Endothelial cell of umbilical vein (primary cell): ENCODE measurements around the gene FHOD3. TPM values are rescaled to one million over a fixed set of nuclear protein-coding genes. Genes with fewer than 3 reads are reported as not detected.

Source experiments
- BruUV-seq: library from RNA; stranded (reverse); fragments of 400-500 nt; replicated peaks from 2 replicates; lab custom pipeline; 2021; lab: Mats Ljungman, UMichigan
- CTCF ChIA-PET: fragments of 300-600, 350-600 bp; sonication (Branson Sonifier 250); formaldehyde crosslinking; loops from one replicate; lab custom pipeline; 2021; ENCODE audit warnings: antibody characterized with exemption, inconsistent platforms; lab: Charles Lee
- POLR2A ChIA-PET: fragments of 300-600, 350-600 bp; sonication (Branson Sonifier 250); formaldehyde crosslinking; loops from one replicate; lab custom pipeline; 2021; ENCODE audit warnings: antibody characterized with exemption, inconsistent platforms; lab: Charles Lee
- DNase-seq: peaks from one replicate; pipeline ENCODE4 v3.0.0-alpha.2; 2011; ENCODE audit warnings: low read depth, low spot score
- FAIRE-seq: peaks from 2 replicates; lab custom pipeline; 2011; peaks lifted over from hg19 to GRCh38; lab: Jason Lieb, UNC
- H2AFZ ChIP-seq: 2 replicates; pipeline ENCODE4 v1.6.0; 2012; ENCODE audit warnings: low read depth, low read length, control low read depth, inconsistent platforms
- H3K27ac ChIP-seq: 2 replicates; pipeline ENCODE4 v1.5.1; 2011; ENCODE audit warnings: low read depth, mild to moderate bottlenecking, control low read depth, low read length, moderate library complexity; ENCODE audit not compliant: insufficient read depth
- H3K27me3 ChIP-seq, 2 experiments: 2 replicates each; pipeline versions ENCODE4 v1.6.0 to v1.6.1; 2011; ENCODE audit warnings: low read length in 2 of 2, mixed read lengths in 1 of 2; ENCODE audit not compliant: control insufficient read depth in 2 of 2, insufficient read depth in 2 of 2
- H3K36me3 ChIP-seq, 2 experiments: 2 replicates in 1 of 2; 3 replicates in 1 of 2; pipeline ENCODE4 v1.5.1; 2011; ENCODE audit warnings: low read length in 2 of 2, mild to moderate bottlenecking in 1 of 2, moderate library complexity in 1 of 2; ENCODE audit not compliant: control insufficient read depth in 2 of 2, insufficient read depth in 2 of 2; ENCODE audit errors: extremely low read depth in 1 of 2
- H3K4me1 ChIP-seq: 3 replicates; pipeline ENCODE4 v1.5.1; 2011; ENCODE audit warnings: mild to moderate bottlenecking, low read length; ENCODE audit not compliant: control insufficient read depth, insufficient read depth; ENCODE audit errors: extremely low read depth
- H3K4me2 ChIP-seq: 2 replicates; pipeline ENCODE4 v1.6.1; 2011; ENCODE audit warnings: low read length, control low read depth, mixed read lengths; ENCODE audit not compliant: insufficient read depth
- H3K4me3 ChIP-seq, 3 experiments: fragments of 200-600 bp in 1 of 3; sonication (generic), shearing (Covaris generic) in 1 of 3; replicated peaks in 1 of 3; 2 replicates each; pipeline ENCODE4 v1.5.1; 2011 to 2016; ENCODE audit warnings: control low read depth in 3 of 3, low read length in 3 of 3, mild to moderate bottlenecking in 2 of 3, inconsistent platforms in 1 of 3, low read depth in 1 of 3, moderate library complexity in 1 of 3; ENCODE audit not compliant: insufficient read depth in 1 of 3
- H3K79me2 ChIP-seq: 2 replicates; pipeline ENCODE4 v1.6.0; 2012; ENCODE audit warnings: low read length, inconsistent platforms; ENCODE audit not compliant: control insufficient read depth, insufficient read depth
- H3K9ac ChIP-seq: replicated peaks from 2 replicates; pipeline ENCODE3; 2011; ENCODE audit warnings: low read length, control low read depth; ENCODE audit not compliant: insufficient read depth; ENCODE audit errors: extremely low read depth
- H3K9me1 ChIP-seq: replicated peaks from 3 replicates; pipeline ENCODE4 v1.6.0; 2011; ENCODE audit warnings: mild to moderate bottlenecking, low read length; ENCODE audit not compliant: control insufficient read depth, insufficient read depth; ENCODE audit errors: extremely low read depth
- H3K9me3 ChIP-seq: replicated peaks from 2 replicates; pipeline ENCODE4 v1.5.1; 2012; ENCODE audit warnings: low read length, inconsistent platforms; ENCODE audit not compliant: control insufficient read depth, insufficient read depth
- H4K20me1 ChIP-seq: replicated peaks from 2 replicates; pipeline ENCODE3; 2011; ENCODE audit warnings: mild to moderate bottlenecking, low read length; ENCODE audit not compliant: control insufficient read depth, insufficient read depth; ENCODE audit errors: extremely low read depth
- EZH2 ChIP-seq: IDR thresholded peaks from 2 replicates; pipeline ENCODE4 v1.6.1; 2012; ENCODE audit warnings: borderline replicate concordance, low read depth, mild to moderate bottlenecking, moderate library complexity, low read length, inconsistent platforms; ENCODE audit not compliant: severe bottlenecking
- FOS ChIP-seq: IDR thresholded peaks from 2 replicates; pipeline ENCODE4 v1.6.1; 2011; ENCODE audit warnings: mild to moderate bottlenecking, low read length, moderate library complexity, borderline replicate concordance; ENCODE audit not compliant: insufficient read depth
- GATA2 ChIP-seq: IDR thresholded peaks from 2 replicates; pipeline ENCODE4 v1.7.0; 2011; ENCODE audit warnings: low read depth, mild to moderate bottlenecking, moderate library complexity, mixed read lengths, low read length; ENCODE audit not compliant: insufficient read length, insufficient read depth
- MAX ChIP-seq: IDR thresholded peaks from 2 replicates; pipeline ENCODE4 v1.6.1; 2011; ENCODE audit not compliant: insufficient read depth, insufficient read length
- MYC ChIP-seq: IDR thresholded peaks from one replicate; pipeline ENCODE4 v1.6.1; 2011; ENCODE audit warnings: mild to moderate bottlenecking, low read depth, low read length
- POLR2A ChIP-seq: IDR thresholded peaks from 2 replicates; pipeline ENCODE4 v1.6.1; 2012; ENCODE audit warnings: low read depth, mild to moderate bottlenecking, control low read depth, low read length
- POLR2AphosphoS5 ChIP-seq: IDR thresholded peaks from 2 replicates; pipeline ENCODE4 v1.6.1; 2012; ENCODE audit warnings: low read depth, mild to moderate bottlenecking, control low read depth, low read length, moderate library complexity; ENCODE audit not compliant: insufficient read depth
- dilution Hi-C: fragments of 300-500 bp; cut with MboI; formaldehyde crosslinking; loops from one replicate; pipeline ENCODE4 v1.15.0; 2019; ENCODE audit warnings: low sequenced_read_pairs; ENCODE audit not compliant: extremely low pct_ligation_motif_present
- intact Hi-C: fragments of 100-400 bp; cut with micrococcal nuclease; formaldehyde crosslinking; loops from one replicate; pipeline ENCODE4 v1.10.0; 2022
- polyA plus RNA-seq, 4 experiments: library from polyadenylated mRNA; depleted of rRNA in 3 of 4; stranded (reverse) in 3 of 4; unstranded in 1 of 4; fragments of >200 nt; gene quantifications; 2 replicates each; pipeline versions ENCODE4 v1.2.1 to v1.2.3, GENCODE V29; 2011 to 2012; ENCODE audit warnings: missing spikeins in 1 of 4
- total RNA-seq: library from RNA; stranded (reverse); gene quantifications from 2 replicates; pipeline ENCODE4 v1.2.3, GENCODE V29; 2021
- TF ChIP-seq, protein P1 (sequence below), 2 donors: IDR thresholded peaks; 1 replicate in 1 of 2; 2 replicates in 1 of 2; pipeline ENCODE4 v1.5.1; 2011; ENCODE audit warnings: low read length in 2 of 2, mild to moderate bottlenecking in 2 of 2, moderate library complexity in 2 of 2, control low read depth in 1 of 2, inconsistent platforms in 1 of 2, low read depth in 1 of 2; ENCODE audit not compliant: insufficient read depth in 1 of 2; ENCODE audit errors: extremely low read depth in 1 of 2

Gene FHOD3
- total and polyA plus RNA-seq, 2 donors (not counting 3 experiments of a cell fraction or from before 2014, with no cell fraction given): 0.06 to 1.5 TPM

DNA sequence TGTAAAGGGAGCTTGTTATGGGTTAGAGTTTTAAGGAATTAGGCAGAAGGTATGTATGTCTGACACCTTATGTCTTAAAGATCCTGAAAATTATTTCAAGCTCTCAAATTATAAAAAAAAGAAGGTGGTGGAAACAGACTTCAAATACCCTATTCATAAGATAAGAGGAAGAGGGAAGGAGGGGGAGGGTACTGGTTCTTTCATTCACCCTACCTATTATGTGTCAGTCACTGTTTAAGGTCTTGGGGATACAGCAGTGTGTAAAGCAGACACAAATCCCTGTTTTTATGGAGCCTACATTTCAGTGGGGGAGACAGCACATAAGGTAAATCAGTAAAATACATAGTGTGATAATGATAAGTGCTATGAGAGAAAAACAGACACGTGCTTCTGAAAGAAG lies 184.4 kb downstream of the FHOD3 start:
- H3K9me1 ChIP-seq: no peaks in the 10 kb centered on the region
- DNase-seq (no peak), FAIRE-seq (no peak)
- intact Hi-C loops: no loop called here
- no peaks in the 10 kb centered on the region for H3K79me2 ChIP-seq
- H3K36me3 ChIP-seq: no peaks in the 10 kb centered on the region
- no peaks in the 10 kb centered on the region for H3K27me3 ChIP-seq
- no TSS peak for BruUV-seq
- no peak overlapping the region for H3K9ac ChIP-seq
- H4K20me1 ChIP-seq: no peaks in the 10 kb centered on the region
- H3K9me3 ChIP-seq: no peaks in the 10 kb centered on the region
- no peak overlapping the region for H3K27ac ChIP-seq
- H3K4me3 ChIP-seq: no peak overlapping the region
- no peak overlapping the region for H2AFZ ChIP-seq
- ChIA-PET CTCF (no interaction called here), POLR2A (no interaction called here)
- H3K4me2 ChIP-seq: no peak overlapping the region
- dilution Hi-C loops: no loop called here
- no peaks in the 10 kb centered on the region for H3K4me1 ChIP-seq
- TF ChIP-seq GATA2: no peak
- TF ChIP-seq, protein P1, sequence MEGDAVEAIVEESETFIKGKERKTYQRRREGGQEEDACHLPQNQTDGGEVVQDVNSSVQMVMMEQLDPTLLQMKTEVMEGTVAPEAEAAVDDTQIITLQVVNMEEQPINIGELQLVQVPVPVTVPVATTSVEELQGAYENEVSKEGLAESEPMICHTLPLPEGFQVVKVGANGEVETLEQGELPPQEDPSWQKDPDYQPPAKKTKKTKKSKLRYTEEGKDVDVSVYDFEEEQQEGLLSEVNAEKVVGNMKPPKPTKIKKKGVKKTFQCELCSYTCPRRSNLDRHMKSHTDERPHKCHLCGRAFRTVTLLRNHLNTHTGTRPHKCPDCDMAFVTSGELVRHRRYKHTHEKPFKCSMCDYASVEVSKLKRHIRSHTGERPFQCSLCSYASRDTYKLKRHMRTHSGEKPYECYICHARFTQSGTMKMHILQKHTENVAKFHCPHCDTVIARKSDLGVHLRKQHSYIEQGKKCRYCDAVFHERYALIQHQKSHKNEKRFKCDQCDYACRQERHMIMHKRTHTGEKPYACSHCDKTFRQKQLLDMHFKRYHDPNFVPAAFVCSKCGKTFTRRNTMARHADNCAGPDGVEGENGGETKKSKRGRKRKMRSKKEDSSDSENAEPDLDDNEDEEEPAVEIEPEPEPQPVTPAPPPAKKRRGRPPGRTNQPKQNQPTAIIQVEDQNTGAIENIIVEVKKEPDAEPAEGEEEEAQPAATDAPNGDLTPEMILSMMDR (IDR thresholded peaks at IDR 0.05; ENCODE audit: extremely low read depth in 1 of 2, insufficient read depth in 1 of 2, low read depth in 1 of 2, low read length in 2 of 2): no peak
- no peak for TF ChIP-seq MYC
- no peak for TF ChIP-seq FOS
- TF ChIP-seq EZH2: no peak

GRCh38 chr18:36484591-36484990 lies 187.1 kb downstream of the FHOD3 start:
- FAIRE-seq (no peak), DNase-seq (no peak)
- dilution Hi-C loops: no loop called here
- Histone ChIP-seq H3K9me1 (no peaks in the 10 kb centered on the region), H4K20me1 (no peaks in the 10 kb centered on the region), H3K9me3 (no peaks in the 10 kb centered on the region), H3K9ac (no peak overlapping the region), H3K4me1 (no peaks in the 10 kb centered on the region), H3K4me3 (no peak overlapping the region), H3K4me2 (no peak overlapping the region), H3K79me2 (no peaks in the 10 kb centered on the region), H2AFZ (no peak overlapping the region), H3K27ac (no peak overlapping the region), H3K27me3 (no peaks in the 10 kb centered on the region), H3K36me3 (no peaks in the 10 kb centered on the region)
- no TSS peak for BruUV-seq
- no peak for TF ChIP-seq GATA2
- no peak for TF ChIP-seq POLR2AphosphoS5
- no peak for TF ChIP-seq FOS
- no peak for TF ChIP-seq MYC
- no peak for TF ChIP-seq POLR2A
- TF ChIP-seq EZH2: no peak
- TF ChIP-seq MAX: no peak
- intact Hi-C loops: no loop called here
- ChIA-PET POLR2A (no interaction called here), CTCF (no interaction called here)
